Measurements from ENCODE around the gene DISC1. TPM values are rescaled to one million over a fixed set of nuclear protein-coding genes. Genes with fewer than 3 reads are reported as not detected.

The DISC1 gene
- polyA plus RNA-seq, 1 experiment: 2.3 TPM

DNA sequence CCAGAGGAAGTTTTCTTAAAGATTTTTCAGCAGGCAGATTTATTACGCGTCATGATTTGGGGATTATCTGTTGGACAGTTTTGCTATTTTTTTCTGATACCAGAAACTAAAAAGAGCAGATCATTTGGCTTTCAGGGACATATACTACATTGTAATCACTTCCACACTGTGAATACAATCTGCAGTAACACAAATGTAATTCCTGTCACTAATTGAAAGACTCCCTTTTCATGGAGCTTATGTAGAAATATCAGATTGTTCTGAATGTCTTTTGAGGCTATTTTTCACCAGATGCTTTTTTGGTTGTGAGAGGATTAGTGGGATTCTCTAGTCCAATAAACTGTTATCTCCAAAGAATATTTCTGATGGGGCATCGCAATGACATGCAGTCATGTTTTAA lies 464.2 kb downstream of the DISC1 start:
- ChIA-PET CTCF (no interaction called here), POLR2A (no interaction called here)
- no peak overlapping the region for H3K4me3 ChIP-seq (ENCODE audit: low read depth, low read length)
- H3K36me3 ChIP-seq (ENCODE audit: control insufficient read depth, insufficient read depth, low read length): no peaks in the 10 kb centered on the region
- H3K27me3 ChIP-seq (ENCODE audit: control insufficient read depth, insufficient read depth, low read length): no peaks in the 10 kb centered on the region
- no peak for TF ChIP-seq CTCF (IDR thresholded peaks at IDR 0.05; ENCODE audit: insufficient read depth, low read depth, low read length)
- no peak for DNase-seq (ENCODE audit: low read depth)

Small RNAs within 50 kb of the gene (small RNA-seq; reads per million reads assigned to genes)
- gene RF02102 (ENCODE audit: insufficient read length, low read depth, low replicate concordance) (not detected), gene RNU5A-5P (ENCODE audit: insufficient read length, low read depth, low replicate concordance) (not detected)

Other genes with a start within 250 kb of the DISC1 start
- gene EGLN1, start 204.5 kb upstream of the DISC1 start, polyA plus RNA-seq (2011; rRNA removed): 17.5 and 44.3 TPM in 2 replicates
- gene TSNAX, start 98.1 kb upstream of the DISC1 start, polyA plus RNA-seq (2011; rRNA removed): 19.4 and 21.4 TPM in 2 replicates

Data from BJ (cell line).